ENCODE results near the gene AP4E1. TPM values are rescaled to one million over a fixed set of nuclear protein-coding genes. Genes with fewer than 3 reads are reported as not detected.

The AP4E1 gene
- total RNA-seq, 3 donors from 2014 or later (not counting 1 experiment from before 2014, with no cell fraction given) = 13.1 to 14.5 (median 14.1) TPM

DNA sequence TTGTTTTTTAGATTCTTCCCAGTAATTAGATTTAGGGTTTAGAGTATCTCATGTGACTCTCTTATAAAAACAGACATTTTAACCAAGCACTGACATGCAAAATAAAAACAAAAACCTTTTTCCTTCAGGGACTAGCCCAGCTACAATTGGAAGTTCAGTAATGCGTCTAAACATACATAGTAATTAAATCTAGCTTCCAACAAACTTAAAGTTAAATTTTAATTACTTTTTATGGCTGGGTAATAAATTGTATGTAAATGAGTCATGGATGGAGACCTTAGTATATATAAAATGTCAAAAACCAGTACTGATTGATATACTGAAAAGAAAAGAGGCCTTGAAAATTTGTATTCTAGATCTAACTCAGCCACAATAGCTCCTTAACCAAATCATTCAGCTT lies 43.6 kb upstream of the AP4E1 start:
- no peak overlapping the region for H3K4me3 Mint-ChIP-seq
- TF ChIP-seq, protein P1, sequence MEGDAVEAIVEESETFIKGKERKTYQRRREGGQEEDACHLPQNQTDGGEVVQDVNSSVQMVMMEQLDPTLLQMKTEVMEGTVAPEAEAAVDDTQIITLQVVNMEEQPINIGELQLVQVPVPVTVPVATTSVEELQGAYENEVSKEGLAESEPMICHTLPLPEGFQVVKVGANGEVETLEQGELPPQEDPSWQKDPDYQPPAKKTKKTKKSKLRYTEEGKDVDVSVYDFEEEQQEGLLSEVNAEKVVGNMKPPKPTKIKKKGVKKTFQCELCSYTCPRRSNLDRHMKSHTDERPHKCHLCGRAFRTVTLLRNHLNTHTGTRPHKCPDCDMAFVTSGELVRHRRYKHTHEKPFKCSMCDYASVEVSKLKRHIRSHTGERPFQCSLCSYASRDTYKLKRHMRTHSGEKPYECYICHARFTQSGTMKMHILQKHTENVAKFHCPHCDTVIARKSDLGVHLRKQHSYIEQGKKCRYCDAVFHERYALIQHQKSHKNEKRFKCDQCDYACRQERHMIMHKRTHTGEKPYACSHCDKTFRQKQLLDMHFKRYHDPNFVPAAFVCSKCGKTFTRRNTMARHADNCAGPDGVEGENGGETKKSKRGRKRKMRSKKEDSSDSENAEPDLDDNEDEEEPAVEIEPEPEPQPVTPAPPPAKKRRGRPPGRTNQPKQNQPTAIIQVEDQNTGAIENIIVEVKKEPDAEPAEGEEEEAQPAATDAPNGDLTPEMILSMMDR (IDR thresholded peaks at IDR 0.05) = no peak
- Histone ChIP-seq H3K27me3 (ENCODE audit: control insufficient read depth, insufficient read depth, low read length) (no peaks in the 10 kb centered on the region), H3K9me3 (ENCODE audit: control insufficient read depth, insufficient read depth, low read length) (no peaks in the 10 kb centered on the region), H3K36me3 (ENCODE audit: control insufficient read depth, insufficient read depth, low read length) (no peaks in the 10 kb centered on the region), H3K4me1 (ENCODE audit: control insufficient read depth, insufficient read depth, low read length) (no peaks in the 10 kb centered on the region), H3K4me3 (ENCODE audit: low read length) (no peak overlapping the region), H3K27ac (ENCODE audit: low read length) (no peak overlapping the region)
- H3K36me3 Mint-ChIP-seq = no peaks in the 10 kb centered on the region
- no peaks in the 10 kb centered on the region for H3K4me1 Mint-ChIP-seq
- WGBS (ENCODE audit: insufficient coverage) = 100% methylated on average over 1 of the region's 1 CpG
- no peaks in the 10 kb centered on the region for H3K9me3 Mint-ChIP-seq
- ATAC-seq (no peak), DNase-seq (no peak)
- H3K27me3 Mint-ChIP-seq (ENCODE audit: low read depth in 2 of 2) = peaks cover 0 to 4% of the 10 kb centered on the region in 2 donors
- intact Hi-C loops (cut with micrococcal nuclease) = no loop called here
- no peak overlapping the region for H3K27ac Mint-ChIP-seq

GRCh38 chr15:50865515-50866353 lies 42.7 kb upstream of the AP4E1 start:
- WGBS (ENCODE audit: insufficient coverage) = 92% methylated on average over 4 of the region's 5 CpGs
- H3K4me1 ChIP-seq (ENCODE audit: control insufficient read depth, insufficient read depth, low read length) = no peaks in the 10 kb centered on the region
- Mint-ChIP-seq H3K27ac (no peak overlapping the region), H3K9me3 (no peaks in the 10 kb centered on the region), H3K4me3 (no peak overlapping the region), H3K36me3 (no peaks in the 10 kb centered on the region), H3K4me1 (no peaks in the 10 kb centered on the region), H3K27me3 (ENCODE audit: low read depth in 2 of 2) (peaks cover 0 to 4% of the 10 kb centered on the region in 2 donors)
- TF ChIP-seq, protein P1 (IDR thresholded peaks at IDR 0.05) = no peak
- H3K27me3 ChIP-seq (ENCODE audit: control insufficient read depth, insufficient read depth, low read length) = no peaks in the 10 kb centered on the region
- no peak overlapping the region for H3K27ac ChIP-seq (ENCODE audit: low read length)
- intact Hi-C loops (cut with micrococcal nuclease) = no loop called here
- DNase-seq (no peak), ATAC-seq (no peak)
- no peak overlapping the region for H3K4me3 ChIP-seq (ENCODE audit: low read length)
- no peaks in the 10 kb centered on the region for H3K9me3 ChIP-seq (ENCODE audit: control insufficient read depth, insufficient read depth, low read length)
- no peaks in the 10 kb centered on the region for H3K36me3 ChIP-seq (ENCODE audit: control insufficient read depth, insufficient read depth, low read length)

DNA sequence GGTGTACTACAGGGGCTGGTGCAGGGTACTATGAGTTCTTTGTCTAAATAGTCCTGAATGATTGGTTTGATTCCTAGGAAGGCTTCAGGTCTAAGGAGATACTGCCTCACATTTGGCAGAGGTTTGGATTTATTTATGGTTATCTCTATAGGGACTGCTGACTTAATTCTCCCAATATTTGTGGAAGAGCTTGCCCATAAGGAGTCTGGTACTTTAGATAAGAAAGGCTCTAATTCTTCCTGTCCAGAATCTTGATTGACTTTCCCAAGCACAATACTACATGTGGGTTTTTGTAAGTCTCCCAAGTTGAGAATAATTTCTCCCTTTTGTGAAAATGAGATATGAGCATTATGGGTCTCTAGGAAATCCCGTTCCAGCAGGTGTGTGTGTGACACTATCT lies 36.7 kb upstream of the AP4E1 start:
- no peaks in the 10 kb centered on the region for H3K9me3 ChIP-seq (ENCODE audit: control insufficient read depth, insufficient read depth, low read length)
- no peaks in the 10 kb centered on the region for H3K9me3 Mint-ChIP-seq
- H3K4me1 Mint-ChIP-seq = peaks cover 12 to 15% of the 10 kb centered on the region in 2 donors
- TF ChIP-seq, protein P1 (IDR thresholded peaks at IDR 0.05) = no peak
- H3K27me3 ChIP-seq (ENCODE audit: control insufficient read depth, insufficient read depth, low read length) = no peaks in the 10 kb centered on the region
- H3K4me1 ChIP-seq (ENCODE audit: control insufficient read depth, insufficient read depth, low read length) = peaks cover under 1% of the 10 kb centered on the region
- no peak overlapping the region for H3K4me3 Mint-ChIP-seq
- DNase-seq = no peak
- ATAC-seq = no peak
- H3K27ac Mint-ChIP-seq = no peak overlapping the region
- intact Hi-C loops (cut with micrococcal nuclease) = loop anchor here (5.0 to 10.0 kb wide), 2 partner anchors 35 to 67 kb away; partner anchors contain the start of gene AP4E1
- H3K27ac ChIP-seq (ENCODE audit: low read length) = no peak overlapping the region
- H3K4me3 ChIP-seq (ENCODE audit: low read length) = no peak overlapping the region
- no peaks in the 10 kb centered on the region for H3K36me3 ChIP-seq (ENCODE audit: control insufficient read depth, insufficient read depth, low read length)
- no CpG with 5 or more reads among the region's 1 CpG for WGBS (ENCODE audit: insufficient coverage)
- no peaks in the 10 kb centered on the region for H3K36me3 Mint-ChIP-seq
- peaks cover 11 to 16% of the 10 kb centered on the region in 2 donors for H3K27me3 Mint-ChIP-seq (ENCODE audit: low read depth in 2 of 2)
